IPS-11a (cell line): Measurements from ENCODE around the gene PIP5K1C.

ENCODE experiments used
- H3K4me3 ChIP-seq: one replicate; pipeline ENCODE4 v1.5.1; 2013; ENCODE audit warnings: low read depth, low read length, control low read depth

PIP5K1C gene

GRCh38 chr19:3613818-3614661 lies 86.2 kb downstream of the PIP5K1C start:
- H3K4me3 ChIP-seq: no peak overlapping the region

GRCh38 chr19:3612901-3613741 lies 87.1 kb downstream of the PIP5K1C start:
- no peak overlapping the region for H3K4me3 ChIP-seq

GRCh38 chr19:3612330-3612729 lies 87.9 kb downstream of the PIP5K1C start:
- no peak overlapping the region for H3K4me3 ChIP-seq

- no peak overlapping the region for H3K4me3 ChIP-seq
Measured at GRCh38 chr19:3611841-3612240, 88.4 kb downstream of the PIP5K1C start.

- no peak overlapping the region for H3K4me3 ChIP-seq
Measured at GRCh38 chr19:3610745-3611717, 89.2 kb downstream of the PIP5K1C start.

GRCh38 chr19:3609779-3610719 lies 90.2 kb downstream of the PIP5K1C start:
- no peak overlapping the region for H3K4me3 ChIP-seq

GRCh38 chr19:3608750-3609322 lies 91.4 kb downstream of the PIP5K1C start:
- H3K4me3 ChIP-seq: no peak overlapping the region

GRCh38 chr19:3608079-3608641 lies 92.1 kb downstream of the PIP5K1C start:
- H3K4me3 ChIP-seq: no peak overlapping the region

GRCh38 chr19:3607303-3608078 lies 92.8 kb downstream of the PIP5K1C start:
- peak overlapping the region; percentile 37 for H3K4me3 ChIP-seq

GRCh38 chr19:3606690-3607289 lies 93.5 kb downstream of the PIP5K1C start, which contains the start of gene TBXA2R:
TSS of gene TBXA2R (minus strand) at chr19:3606875. CDS start at chr19:3600634, 6,241 bp downstream.
- H3K4me3 ChIP-seq: peak within 1 kb of the TSS; percentile 37

GRCh38 chr19:3606174-3606689 lies 94.0 kb downstream of the PIP5K1C start:
- peak overlapping the region; percentile 35 for H3K4me3 ChIP-seq

GRCh38 chr19:3605770-3606169 lies 94.5 kb downstream of the PIP5K1C start:
- H3K4me3 ChIP-seq: no peak overlapping the region

- no peak overlapping the region for H3K4me3 ChIP-seq
Measured at GRCh38 chr19:3605361-3605760, 94.9 kb downstream of the PIP5K1C start.

- H3K4me3 ChIP-seq: no peak overlapping the region
Measured at GRCh38 chr19:3604987-3605343, 95.3 kb downstream of the PIP5K1C start.

- no peak overlapping the region for H3K4me3 ChIP-seq
Measured at GRCh38 chr19:3604227-3604986, 95.9 kb downstream of the PIP5K1C start.

- no peak overlapping the region for H3K4me3 ChIP-seq
Measured at GRCh38 chr19:3603121-3603811, 97.0 kb downstream of the PIP5K1C start.
